Mesenteric fat pad (tissue), 1 donor: ENCODE results near the gene SMIM13. TPM values are rescaled to one million over a fixed set of nuclear protein-coding genes. Genes with fewer than 3 reads are reported as not detected.

Experiments
- DNase-seq: peaks from one replicate; pipeline ENCODE4 v3.0.0-alpha.2; 2020; ENCODE audit warnings: low spot score
- long read RNA-seq: library from polyadenylated mRNA; unstranded; transcript quantifications from one replicate; pipeline ENCODE4 v2.0.0, GENCODE V29; 2020
- total RNA-seq: library from RNA; stranded (reverse); fragmentation: NEBNext Ultra II Directional; extraction: Animal tissue kit (Norgen Biotek cat#: 25700); gene quantifications from one replicate; pipeline ENCODE4 v1.2.1, GENCODE V29; 2021
- donor health status: DM: yes; HTN: yes; CAD: no.

The SMIM13 gene
- 9.5 TPM for total RNA-seq
- long read RNA-seq, full-length matches to known transcripts, result 2 of 4 reads
- long read RNA-seq, partial matches to known transcripts, result 0 of 4 reads
- long read RNA-seq, other reads (novel, unspliced or antisense), result 2 of 4 reads

- peak; percentile 98 for DNase-seq
Measured at GRCh38 chr6:11093626-11094410, at the start of gene SMIM13. Gene SMIM13, plus strand, starts transcription at chr6:11093834. Its CDS starts 480 bp downstream, at chr6:11094314.

DNA sequence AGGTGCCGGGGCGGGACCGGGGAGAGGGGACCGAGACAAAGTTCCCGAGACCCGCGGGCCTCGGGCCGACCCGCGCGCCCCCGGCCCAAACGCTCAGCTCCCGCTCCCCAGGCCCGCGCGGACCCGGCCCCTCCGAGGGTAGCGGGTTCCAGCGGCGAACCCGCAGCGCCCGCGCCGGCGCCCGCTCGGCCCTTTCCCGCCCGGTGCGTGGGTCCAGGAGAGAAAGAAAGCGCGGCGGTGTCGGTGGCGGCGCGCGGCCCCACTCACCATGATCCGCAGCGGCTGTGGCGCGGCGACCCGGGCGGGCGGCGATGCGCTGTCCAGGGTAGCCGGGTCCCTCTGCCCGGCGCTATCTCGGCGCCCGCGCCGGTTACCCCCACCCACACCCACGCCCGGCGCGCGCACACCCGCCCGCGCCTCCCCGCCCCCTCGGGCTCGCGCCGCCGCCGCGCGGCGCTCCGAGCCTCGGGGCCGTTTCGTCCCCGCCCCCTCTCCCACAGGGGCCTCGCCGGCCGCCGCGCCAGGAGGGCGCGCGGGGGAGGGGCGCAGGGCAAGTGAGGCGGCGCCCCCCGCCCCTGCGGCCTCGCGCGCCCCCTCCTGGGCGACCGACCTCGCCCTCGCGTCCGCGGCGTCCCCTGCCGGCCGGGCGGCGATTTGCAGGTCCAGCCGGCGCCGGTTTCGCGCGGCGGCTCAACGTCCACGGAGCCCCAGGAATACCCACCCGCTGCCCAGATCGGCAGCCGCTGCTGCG, 49.5 kb upstream of the SMIM13 start, which contains the start of gene ELOVL2:
Gene ELOVL2, minus strand, starts transcription at position 345 of the 751 bp plus-strand sequence. Its CDS starts 75 bp downstream, at position 270.
- DNase-seq, result no peak

GRCh38 chr6:11044712-11045167, 48.9 kb upstream of the SMIM13 start:
- no peak for DNase-seq

DNA sequence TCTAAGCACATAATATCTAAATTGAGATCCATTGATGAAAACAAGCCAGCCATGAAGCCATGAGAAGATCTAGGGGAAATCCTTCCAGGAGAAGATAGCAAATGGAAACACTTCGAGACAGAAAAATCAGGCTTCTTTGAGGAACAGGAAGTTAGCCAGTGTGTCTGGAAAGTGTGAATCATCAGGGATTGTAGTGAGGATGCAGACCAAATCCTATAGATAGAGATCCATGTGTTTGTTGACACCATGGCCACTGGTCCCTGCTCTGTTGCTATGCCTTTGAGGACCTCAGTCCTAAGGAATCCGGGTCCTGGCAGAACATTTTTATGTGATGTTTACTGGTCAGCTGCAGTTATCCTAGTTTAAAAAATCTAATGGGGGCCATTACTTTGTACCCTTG, 42.9 kb upstream of the SMIM13 start:
- no peak for DNase-seq

- DNase-seq, result no peak
Measured at GRCh38 chr6:11053307-11053706, 40.3 kb upstream of the SMIM13 start.

- DNase-seq, result no peak
Measured at GRCh38 chr6:11054722-11055121, 38.9 kb upstream of the SMIM13 start.

GRCh38 chr6:11055127-11055627, 38.5 kb upstream of the SMIM13 start:
- no peak for DNase-seq

DNA sequence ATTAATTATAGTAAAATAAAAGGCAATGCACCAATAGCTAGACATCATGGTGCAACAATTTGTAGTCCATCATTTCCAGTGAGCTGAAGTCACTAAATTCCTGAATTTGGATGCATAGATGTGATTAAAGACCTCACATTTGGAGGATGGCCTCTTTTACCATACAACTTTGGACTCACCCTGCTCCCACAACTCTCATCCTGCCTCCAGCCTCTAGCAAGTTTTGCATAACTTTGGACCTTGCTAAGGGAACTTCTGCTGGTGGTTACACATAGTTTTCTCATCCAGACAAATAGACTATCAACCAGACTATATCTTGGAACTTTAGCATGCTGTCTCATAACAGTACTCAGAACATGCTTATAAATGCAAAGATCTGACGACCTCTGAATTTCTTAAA, 36.8 kb upstream of the SMIM13 start:
- no peak for DNase-seq

- no peak for DNase-seq
Measured at GRCh38 chr6:11058406-11058805, 35.2 kb upstream of the SMIM13 start.

- no peak for DNase-seq
Measured at GRCh38 chr6:11062083-11062482, 31.6 kb upstream of the SMIM13 start.

GRCh38 chr6:11062715-11063114, 30.9 kb upstream of the SMIM13 start:
- no peak for DNase-seq

GRCh38 chr6:11064836-11065235, 28.8 kb upstream of the SMIM13 start:
- no peak for DNase-seq

- no peak for DNase-seq
Measured at GRCh38 chr6:11065436-11066202, 28.0 kb upstream of the SMIM13 start.

DNA sequence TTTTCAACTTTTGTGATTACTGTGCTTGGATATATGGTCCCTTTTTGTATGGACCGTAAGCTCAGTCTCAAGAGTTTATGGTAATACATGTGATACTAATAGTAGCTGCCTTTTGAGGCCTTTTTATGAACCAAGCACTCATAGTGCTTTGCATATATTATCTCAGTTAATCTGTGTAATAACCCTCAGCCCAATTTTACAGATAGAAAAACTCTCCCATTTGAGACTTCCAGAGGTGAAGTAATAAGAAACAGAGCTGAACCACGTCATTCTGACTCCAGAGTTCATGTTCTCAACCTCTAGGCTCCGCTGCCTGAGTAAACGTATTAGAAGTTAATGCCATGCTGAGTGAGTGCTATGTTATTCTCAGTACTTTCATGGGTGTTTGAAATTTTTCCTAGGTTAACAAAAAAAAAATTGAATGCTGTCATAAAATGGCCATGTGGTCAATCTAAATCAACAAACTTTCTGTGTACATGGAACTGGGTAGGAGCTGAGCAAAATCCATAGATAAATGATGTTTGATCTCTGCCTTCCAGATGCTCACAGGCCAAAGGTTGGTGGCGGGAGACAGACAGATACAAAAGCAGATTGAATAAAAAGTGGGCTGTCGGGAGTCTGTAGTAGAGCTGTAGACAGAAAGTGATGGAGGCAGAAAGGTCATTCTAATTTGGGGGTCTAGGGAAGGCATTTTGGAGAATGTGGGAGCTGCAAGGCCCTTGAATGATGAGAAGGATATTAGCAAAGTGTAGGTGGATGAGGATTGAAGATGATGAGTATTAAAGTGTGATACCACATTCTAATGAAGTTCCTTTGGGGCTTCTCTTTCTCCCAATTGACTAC, 26.9 kb upstream of the SMIM13 start:
- no peak for DNase-seq

GRCh38 chr6:11067348-11067747, 26.3 kb upstream of the SMIM13 start:
- no peak for DNase-seq

DNA sequence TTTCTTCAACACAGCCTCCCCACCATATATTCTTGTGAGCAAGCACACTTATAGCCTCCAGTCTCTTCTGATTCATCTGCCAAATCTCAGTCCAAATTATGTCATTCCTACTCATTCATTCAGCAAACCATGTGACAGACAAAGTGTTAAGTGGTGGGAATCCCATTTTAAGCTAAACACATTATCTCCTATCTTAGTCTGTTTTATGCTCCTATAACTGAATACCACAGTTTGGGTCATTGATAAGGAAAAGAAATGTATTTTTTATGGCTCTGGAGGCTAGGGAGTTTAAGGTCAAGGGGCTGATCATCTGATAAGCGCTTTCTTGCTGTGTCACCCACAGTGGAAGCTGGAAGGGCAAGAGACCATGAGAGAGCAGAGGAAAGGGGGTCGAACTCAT, 23.9 kb upstream of the SMIM13 start:
- no peak for DNase-seq

GRCh38 chr6:11072101-11072500, 21.5 kb upstream of the SMIM13 start:
- DNase-seq, result no peak

GRCh38 chr6:11076540-11076939, 17.1 kb upstream of the SMIM13 start:
- DNase-seq, result no peak

- DNase-seq, result no peak
Measured at GRCh38 chr6:11078266-11078665, 15.4 kb upstream of the SMIM13 start.

GRCh38 chr6:11080296-11080695, 13.3 kb upstream of the SMIM13 start:
- DNase-seq, result no peak
